ENCODE results near the gene GRAMD1C.
"Not testable (repeated sequence)": the region's sequence is repeated elsewhere in the genome, so short reads cannot be mapped to it uniquely, and the experiment has no call there.

The GRAMD1C gene

GRCh38 chr3:113849841-113850240 is 11.3 kb downstream of the GRAMD1C start:
- DNase-seq (ENCODE audit: low read depth, low spot score); H3K27ac ChIP-seq: not testable (repeated sequence)

- not testable (repeated sequence) for DNase-seq (ENCODE audit: low read depth, low spot score); H3K27ac ChIP-seq
These were observed 11.8 kb downstream of the GRAMD1C start for GRCh38 chr3:113850391-113850790.

- no peak for DNase-seq (ENCODE audit: low read depth, low spot score)
- H3K27ac ChIP-seq = no peak overlapping the region
These were observed 13.9 kb downstream of the GRAMD1C start for GRCh38 chr3:113852506-113852905.

- H3K27ac ChIP-seq = peak overlapping the region; percentile 68
These were observed 28.9 kb downstream of the GRAMD1C start for GRCh38 chr3:113867506-113867905.

GRCh38 chr3:113873293-113873692 is 34.7 kb downstream of the GRAMD1C start:
- H3K27ac ChIP-seq = no peak overlapping the region
- no peak for DNase-seq (ENCODE audit: low read depth, low spot score)

More at GRCh38 chr3:113867506-113867905, 28.9 kb downstream of the GRAMD1C start:
- peak; percentile 79 for DNase-seq (ENCODE audit: low read depth, low spot score)

- DNase-seq (ENCODE audit: low read depth, low spot score) = no peak
- no peak overlapping the region for H3K27ac ChIP-seq
These were observed 35.4 kb downstream of the GRAMD1C start for GRCh38 chr3:113873814-113874526.

GRCh38 chr3:113878403-113878802 is 39.8 kb downstream of the GRAMD1C start:
- DNase-seq (ENCODE audit: low read depth, low spot score) = no peak
- no peak overlapping the region for H3K27ac ChIP-seq

GRCh38 chr3:113885050-113885449 is 46.5 kb downstream of the GRAMD1C start:
- no peak overlapping the region for H3K27ac ChIP-seq
- no peak for DNase-seq (ENCODE audit: low read depth, low spot score)

GRCh38 chr3:113890256-113890900 is 51.8 kb downstream of the GRAMD1C start:
- DNase-seq (ENCODE audit: low read depth, low spot score) = no peak
- H3K27ac ChIP-seq = no peak overlapping the region

GRCh38 chr3:113894927-113895326 is 56.3 kb downstream of the GRAMD1C start:
- H3K27ac ChIP-seq = no peak overlapping the region
- no peak for DNase-seq (ENCODE audit: low read depth, low spot score)

- DNase-seq (ENCODE audit: low read depth, low spot score) = peak; percentile 2
- H3K27ac ChIP-seq = no peak overlapping the region
These were observed 57.4 kb downstream of the GRAMD1C start for GRCh38 chr3:113895964-113896363.

- H3K27ac ChIP-seq = no peak overlapping the region
- no peak for DNase-seq (ENCODE audit: low read depth, low spot score)
These were observed 58.3 kb downstream of the GRAMD1C start for GRCh38 chr3:113896930-113897329.

- DNase-seq (ENCODE audit: low read depth, low spot score) = peak; percentile 16
- peak overlapping the region; percentile 10 for H3K27ac ChIP-seq
These were observed 58.8 kb downstream of the GRAMD1C start for GRCh38 chr3:113897373-113897777.

- no peak for DNase-seq (ENCODE audit: low read depth, low spot score)
- H3K27ac ChIP-seq = no peak overlapping the region
These were observed 60.3 kb downstream of the GRAMD1C start for GRCh38 chr3:113898892-113899291.

GRCh38 chr3:113906568-113907140 is 68.1 kb downstream of the GRAMD1C start:
- DNase-seq (ENCODE audit: low read depth, low spot score) = no peak
- no peak overlapping the region for H3K27ac ChIP-seq

- no peak overlapping the region for H3K27ac ChIP-seq
- no peak for DNase-seq (ENCODE audit: low read depth, low spot score)
These were observed 69.5 kb downstream of the GRAMD1C start for GRCh38 chr3:113908133-113908532.

- no peak for DNase-seq (ENCODE audit: low read depth, low spot score)
- no peak overlapping the region for H3K27ac ChIP-seq
These were observed 72.4 kb downstream of the GRAMD1C start for GRCh38 chr3:113910966-113911365.

- no peak overlapping the region for H3K27ac ChIP-seq
- peak; percentile 53 for DNase-seq (ENCODE audit: low read depth, low spot score)
These were observed 74.1 kb downstream of the GRAMD1C start for GRCh38 chr3:113912552-113913236.

GRCh38 chr3:113914646-113915045 is 76.1 kb downstream of the GRAMD1C start:
- no peak overlapping the region for H3K27ac ChIP-seq
- DNase-seq (ENCODE audit: low read depth, low spot score) = no peak

GRCh38 chr3:113927556-113927955 is 89.0 kb downstream of the GRAMD1C start:
- DNase-seq (ENCODE audit: low read depth, low spot score) = no peak
- no peak overlapping the region for H3K27ac ChIP-seq

- DNase-seq (ENCODE audit: low read depth, low spot score) = no peak
- no peak overlapping the region for H3K27ac ChIP-seq
These were observed 108.2 kb downstream of the GRAMD1C start for GRCh38 chr3:113946831-113947230.
